Ascending aorta (tissue), 2 donors: ENCODE data around the gene SRGAP3. TPM values are rescaled to one million over a fixed set of nuclear protein-coding genes. Genes with fewer than 3 reads are reported as not detected.

Experiments used
- DNase-seq, 2 donors: peaks; one replicate each; pipeline ENCODE4 v3.0.0-alpha.2; 2019; ENCODE audit warnings: low spot score in 2 of 2
- H3K27ac ChIP-seq, 2 donors: fragments of 200-600 bp; sonication (generic); one replicate each; pipeline ENCODE4 v1.5.1; 2016 to 2017; ENCODE audit warnings: mild to moderate bottlenecking in 1 of 2
- H3K27me3 ChIP-seq: fragments of 200-600 bp; sonication (generic); one replicate; pipeline ENCODE4 v1.5.1; 2017
- H3K36me3 ChIP-seq, 2 donors: fragments of 200-600 bp; sonication (generic); one replicate each; pipeline ENCODE4 v1.5.1; 2016
- H3K4me1 ChIP-seq, 2 donors: fragments of 200-600 bp; sonication (generic); one replicate each; pipeline ENCODE4 v1.5.1; 2016 to 2017; ENCODE audit warnings: mild to moderate bottlenecking in 1 of 2
- H3K4me3 ChIP-seq, 2 donors: fragments of 200-600 bp; sonication (generic); one replicate each; pipeline ENCODE4 v1.5.1; 2016 to 2017; ENCODE audit warnings: mild to moderate bottlenecking in 1 of 2
- H3K9me3 ChIP-seq, 2 donors: fragments of 200-600 bp; sonication (generic); one replicate each; pipeline ENCODE4 v1.5.1; 2016
- CTCF ChIP-seq, 3 experiments: fragments of 200-600 bp in 2 of 3; fragments of 450-650 bp in 1 of 3; sonication (generic) in 2 of 3; IDR thresholded peaks; one replicate each; pipeline ENCODE4 v1.5.1; 2016 to 2019; ENCODE audit warnings: antibody characterized with exemption in 3 of 3, mild to moderate bottlenecking in 1 of 3, moderate library complexity in 1 of 3
- intact Hi-C: fragments of 100-400 bp; cut with DNase I; formaldehyde crosslinking; loops from one replicate; pipeline ENCODE4 v1.15.1; 2023
- total RNA-seq: library from RNA; depleted of rRNA; stranded (reverse); fragments of >200 nt; gene quantifications from one replicate; pipeline ENCODE4 v1.1.0, GENCODE V29; 2016

The SRGAP3 gene
- total RNA-seq, 1 donor from 2014 or later = 1.6 TPM

- Histone ChIP-seq H3K4me3 (no peak overlapping the region), H3K27ac (no peak overlapping the region), H3K36me3 (no peaks in the 10 kb centered on the region), H3K4me1 (peaks cover 0 to 2% of the 10 kb centered on the region in 2 donors), H3K27me3 (no peaks in the 10 kb centered on the region), H3K9me3 (no peaks in the 10 kb centered on the region)
- intact Hi-C loops = no loop called here
- DNase-seq = no peak
- TF ChIP-seq CTCF (IDR thresholded peaks at IDR 0.05) = no peak
Measured at GRCh38 chr3:9231006-9231405, 18.4 kb downstream of the SRGAP3 start.

GRCh38 chr3:9230596-9230995 is 18.9 kb downstream of the SRGAP3 start:
- H3K4me3 ChIP-seq = no peak overlapping the region
- DNase-seq = no peak
- H3K36me3 ChIP-seq = no peaks in the 10 kb centered on the region
- no peaks in the 10 kb centered on the region for H3K27me3 ChIP-seq
- intact Hi-C loops = no loop called here
- TF ChIP-seq CTCF (IDR thresholded peaks at IDR 0.05) = no peak
- H3K27ac ChIP-seq = no peak overlapping the region
- peaks cover 0 to 2% of the 10 kb centered on the region in 2 donors for H3K4me1 ChIP-seq
- no peaks in the 10 kb centered on the region for H3K9me3 ChIP-seq

GRCh38 chr3:9229879-9230278 is 19.6 kb downstream of the SRGAP3 start:
- Histone ChIP-seq H3K27me3 (no peaks in the 10 kb centered on the region), H3K9me3 (no peaks in the 10 kb centered on the region), H3K4me3 (no peak overlapping the region), H3K27ac (no peak overlapping the region), H3K4me1 (peaks cover 0 to 2% of the 10 kb centered on the region in 2 donors), H3K36me3 (no peaks in the 10 kb centered on the region)
- intact Hi-C loops = no loop called here
- no peak for TF ChIP-seq CTCF (IDR thresholded peaks at IDR 0.05)
- no peak for DNase-seq

- Histone ChIP-seq H3K4me3 (no peak overlapping the region), H3K27me3 (no peaks in the 10 kb centered on the region), H3K36me3 (no peaks in the 10 kb centered on the region), H3K9me3 (no peaks in the 10 kb centered on the region), H3K4me1 (peaks cover 0 to 2% of the 10 kb centered on the region in 2 donors), H3K27ac (no peak overlapping the region)
- no peak for TF ChIP-seq CTCF (IDR thresholded peaks at IDR 0.05)
- intact Hi-C loops = no loop called here
- DNase-seq = no peak
Measured at GRCh38 chr3:9229325-9229724, 20.1 kb downstream of the SRGAP3 start.

- intact Hi-C loops = no loop called here
- no peaks in the 10 kb centered on the region for H3K9me3 ChIP-seq
- no peak for TF ChIP-seq CTCF (IDR thresholded peaks at IDR 0.05)
- H3K27me3 ChIP-seq = no peaks in the 10 kb centered on the region
- H3K36me3 ChIP-seq = no peaks in the 10 kb centered on the region
- DNase-seq = no peak
- H3K4me3 ChIP-seq = no peak overlapping the region
- H3K27ac ChIP-seq = no peak overlapping the region
- peaks cover 0 to 2% of the 10 kb centered on the region in 2 donors for H3K4me1 ChIP-seq
Measured at GRCh38 chr3:9226326-9226725, 23.1 kb downstream of the SRGAP3 start.

GRCh38 chr3:9225268-9225667 is 24.2 kb downstream of the SRGAP3 start:
- H3K36me3 ChIP-seq = no peaks in the 10 kb centered on the region
- no peak for DNase-seq
- H3K27me3 ChIP-seq = no peaks in the 10 kb centered on the region
- intact Hi-C loops = no loop called here
- H3K27ac ChIP-seq = no peak overlapping the region
- no peaks in the 10 kb centered on the region for H3K4me1 ChIP-seq
- TF ChIP-seq CTCF (IDR thresholded peaks at IDR 0.05) = no peak
- no peaks in the 10 kb centered on the region for H3K9me3 ChIP-seq
- no peak overlapping the region for H3K4me3 ChIP-seq
